ENCODE measurements around the gene PCNX1. TPM values are rescaled to one million over a fixed set of nuclear protein-coding genes. Genes with fewer than 3 reads are reported as not detected.

PCNX1 gene
- total and polyA plus RNA-seq, 9 of the 15 experiments (the other 6 are each of a cell fraction or from before 2014, with no cell fraction given) = 0.30 to 4.5 (median 2.3) TPM

GRCh38 chr14:70954068-70954467 lies 46.8 kb downstream of the PCNX1 start (continued):
- TF ChIP-seq, protein P1, sequence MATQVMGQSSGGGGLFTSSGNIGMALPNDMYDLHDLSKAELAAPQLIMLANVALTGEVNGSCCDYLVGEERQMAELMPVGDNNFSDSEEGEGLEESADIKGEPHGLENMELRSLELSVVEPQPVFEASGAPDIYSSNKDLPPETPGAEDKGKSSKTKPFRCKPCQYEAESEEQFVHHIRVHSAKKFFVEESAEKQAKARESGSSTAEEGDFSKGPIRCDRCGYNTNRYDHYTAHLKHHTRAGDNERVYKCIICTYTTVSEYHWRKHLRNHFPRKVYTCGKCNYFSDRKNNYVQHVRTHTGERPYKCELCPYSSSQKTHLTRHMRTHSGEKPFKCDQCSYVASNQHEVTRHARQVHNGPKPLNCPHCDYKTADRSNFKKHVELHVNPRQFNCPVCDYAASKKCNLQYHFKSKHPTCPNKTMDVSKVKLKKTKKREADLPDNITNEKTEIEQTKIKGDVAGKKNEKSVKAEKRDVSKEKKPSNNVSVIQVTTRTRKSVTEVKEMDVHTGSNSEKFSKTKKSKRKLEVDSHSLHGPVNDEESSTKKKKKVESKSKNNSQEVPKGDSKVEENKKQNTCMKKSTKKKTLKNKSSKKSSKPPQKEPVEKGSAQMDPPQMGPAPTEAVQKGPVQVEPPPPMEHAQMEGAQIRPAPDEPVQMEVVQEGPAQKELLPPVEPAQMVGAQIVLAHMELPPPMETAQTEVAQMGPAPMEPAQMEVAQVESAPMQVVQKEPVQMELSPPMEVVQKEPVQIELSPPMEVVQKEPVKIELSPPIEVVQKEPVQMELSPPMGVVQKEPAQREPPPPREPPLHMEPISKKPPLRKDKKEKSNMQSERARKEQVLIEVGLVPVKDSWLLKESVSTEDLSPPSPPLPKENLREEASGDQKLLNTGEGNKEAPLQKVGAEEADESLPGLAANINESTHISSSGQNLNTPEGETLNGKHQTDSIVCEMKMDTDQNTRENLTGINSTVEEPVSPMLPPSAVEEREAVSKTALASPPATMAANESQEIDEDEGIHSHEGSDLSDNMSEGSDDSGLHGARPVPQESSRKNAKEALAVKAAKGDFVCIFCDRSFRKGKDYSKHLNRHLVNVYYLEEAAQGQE (IDR thresholded peaks at IDR 0.05; ENCODE audit: borderline replicate concordance) = no peak
- TF ChIP-seq, protein P1 (CRISPR knock-in tag; IDR thresholded peaks at IDR 0.05; ENCODE audit: low read depth) = no peak
- TF ChIP-seq DNMT1 (IDR thresholded peaks at IDR 0.05) = no peak
- TF ChIP-seq FOXA1 (IDR thresholded peaks at IDR 0.05; ENCODE audit: borderline replicate concordance) = no peak
- no peak for TF ChIP-seq TRIM24 (IDR thresholded peaks at IDR 0.05)
- TF ChIP-seq, protein P2, sequence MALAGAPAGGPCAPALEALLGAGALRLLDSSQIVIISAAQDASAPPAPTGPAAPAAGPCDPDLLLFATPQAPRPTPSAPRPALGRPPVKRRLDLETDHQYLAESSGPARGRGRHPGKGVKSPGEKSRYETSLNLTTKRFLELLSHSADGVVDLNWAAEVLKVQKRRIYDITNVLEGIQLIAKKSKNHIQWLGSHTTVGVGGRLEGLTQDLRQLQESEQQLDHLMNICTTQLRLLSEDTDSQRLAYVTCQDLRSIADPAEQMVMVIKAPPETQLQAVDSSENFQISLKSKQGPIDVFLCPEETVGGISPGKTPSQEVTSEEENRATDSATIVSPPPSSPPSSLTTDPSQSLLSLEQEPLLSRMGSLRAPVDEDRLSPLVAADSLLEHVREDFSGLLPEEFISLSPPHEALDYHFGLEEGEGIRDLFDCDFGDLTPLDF (CRISPR knock-in tag; IDR thresholded peaks at IDR 0.05) = no peak
- TF ChIP-seq, protein P3, sequence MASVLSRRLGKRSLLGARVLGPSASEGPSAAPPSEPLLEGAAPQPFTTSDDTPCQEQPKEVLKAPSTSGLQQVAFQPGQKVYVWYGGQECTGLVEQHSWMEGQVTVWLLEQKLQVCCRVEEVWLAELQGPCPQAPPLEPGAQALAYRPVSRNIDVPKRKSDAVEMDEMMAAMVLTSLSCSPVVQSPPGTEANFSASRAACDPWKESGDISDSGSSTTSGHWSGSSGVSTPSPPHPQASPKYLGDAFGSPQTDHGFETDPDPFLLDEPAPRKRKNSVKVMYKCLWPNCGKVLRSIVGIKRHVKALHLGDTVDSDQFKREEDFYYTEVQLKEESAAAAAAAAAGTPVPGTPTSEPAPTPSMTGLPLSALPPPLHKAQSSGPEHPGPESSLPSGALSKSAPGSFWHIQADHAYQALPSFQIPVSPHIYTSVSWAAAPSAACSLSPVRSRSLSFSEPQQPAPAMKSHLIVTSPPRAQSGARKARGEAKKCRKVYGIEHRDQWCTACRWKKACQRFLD (CRISPR knock-in tag; IDR thresholded peaks at IDR 0.05) = no peak
- TF ChIP-seq PCBP1 (IDR thresholded peaks at IDR 0.05; ENCODE audit: low read depth, low read length, poor library complexity, severe bottlenecking) = no peak
- no peak for TF ChIP-seq SMAD1 (IDR thresholded peaks at IDR 0.05; ENCODE audit: low read depth, low read length, partially characterized antibody)
- TF ChIP-seq, protein P4, sequence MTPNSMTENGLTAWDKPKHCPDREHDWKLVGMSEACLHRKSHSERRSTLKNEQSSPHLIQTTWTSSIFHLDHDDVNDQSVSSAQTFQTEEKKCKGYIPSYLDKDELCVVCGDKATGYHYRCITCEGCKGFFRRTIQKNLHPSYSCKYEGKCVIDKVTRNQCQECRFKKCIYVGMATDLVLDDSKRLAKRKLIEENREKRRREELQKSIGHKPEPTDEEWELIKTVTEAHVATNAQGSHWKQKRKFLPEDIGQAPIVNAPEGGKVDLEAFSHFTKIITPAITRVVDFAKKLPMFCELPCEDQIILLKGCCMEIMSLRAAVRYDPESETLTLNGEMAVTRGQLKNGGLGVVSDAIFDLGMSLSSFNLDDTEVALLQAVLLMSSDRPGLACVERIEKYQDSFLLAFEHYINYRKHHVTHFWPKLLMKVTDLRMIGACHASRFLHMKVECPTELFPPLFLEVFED (CRISPR knock-in tag; conservative IDR thresholded peaks at IDR 0.05) = no peak
